H54 (cell line): Measurements from ENCODE around the gene LRRC36.
A peak's percentile ranks its signal among the peaks of the same experiment; 100 is the strongest.

Experiments used
- DNase-seq: peaks from one replicate; pipeline ENCODE4 v3.0.0; 2011; ENCODE audit warnings: low spot score, mixed read lengths; ENCODE audit not compliant: insufficient read length
- FAIRE-seq: peaks from 3 replicates; lab custom pipeline; 2011; peaks lifted over from hg19 to GRCh38; lab: Jason Lieb, UNC
- POLR2A ChIP-seq: IDR thresholded peaks from 2 replicates; pipeline ENCODE4 v1.6.1; 2011; ENCODE audit warnings: low read depth, mild to moderate bottlenecking, low read length

LRRC36 gene

GRCh38 chr16:67326472-67327309 is at the start of gene LRRC36, which contains the start of gene KCTD19:
TSS of gene LRRC36 (plus strand) at chr16:67326815. CDS start at chr16:67326863, 48 bp downstream.
TSS of gene KCTD19 (minus strand) at chr16:67326741. CDS start at chr16:67326707, 34 bp downstream.
- DNase-seq = no peak
- TF ChIP-seq POLR2A = no peak
- FAIRE-seq = no peak

- DNase-seq (peak; percentile 98), FAIRE-seq (peak; percentile 94)
- TF ChIP-seq POLR2A = no peak
Observed at GRCh38 chr16:67277294-67277998, 49.2 kb upstream of the LRRC36 start.

GRCh38 chr16:67277999-67278772 is 48.4 kb upstream of the LRRC36 start:
- DNase-seq (peak; percentile 81), FAIRE-seq (no peak)
- TF ChIP-seq POLR2A = no peak

- no peak for FAIRE-seq
- no peak for TF ChIP-seq POLR2A
- no peak for DNase-seq
Observed at GRCh38 chr16:67278773-67279295, 47.8 kb upstream of the LRRC36 start.

GRCh38 chr16:67279296-67280089 is 47.1 kb upstream of the LRRC36 start, which contains the start of gene PLEKHG4:
TSS of gene PLEKHG4 (plus strand) at chr16:67279532. CDS start at chr16:67280045, 513 bp downstream.
- TF ChIP-seq POLR2A = no peak
- FAIRE-seq (no peak), DNase-seq (no peak)

- no peak for FAIRE-seq
- no peak for TF ChIP-seq POLR2A
- DNase-seq = no peak
Observed at GRCh38 chr16:67280090-67281015, 46.3 kb upstream of the LRRC36 start.

- FAIRE-seq (no peak), DNase-seq (no peak)
- TF ChIP-seq POLR2A = no peak
Observed at GRCh38 chr16:67281536-67282446, 44.8 kb upstream of the LRRC36 start.

- no peak for TF ChIP-seq POLR2A
- no peak for FAIRE-seq
Observed at GRCh38 chr16:67282447-67282805, 44.2 kb upstream of the LRRC36 start.

GRCh38 chr16:67283039-67283825 is 43.4 kb upstream of the LRRC36 start:
- FAIRE-seq (no peak), DNase-seq (peak; percentile 76)
- TF ChIP-seq POLR2A = no peak

More at GRCh38 chr16:67282447-67282805, 44.2 kb upstream of the LRRC36 start:
- DNase-seq = no peak
